Karpas-422 (cell line): ENCODE data around the gene MAPT. TPM values are rescaled to one million over a fixed set of nuclear protein-coding genes. Genes with fewer than 3 reads are reported as not detected.

ENCODE experiments used
- DNase-seq: peaks from one replicate; pipeline ENCODE4 v3.0.0-alpha.2; 2015
- H2AFZ ChIP-seq: fragments of 200-600 bp; sonication (generic); 2 replicates; pipeline ENCODE4 v1.6.1; 2014; ENCODE audit warnings: antibody characterized with exemption, low read length, mixed read lengths
- H3K27ac ChIP-seq: fragments of 200-600 bp; sonication (generic); 2 replicates; pipeline ENCODE4 v1.5.1; 2014; ENCODE audit warnings: mild to moderate bottlenecking, low read length, moderate library complexity
- H3K27me3 ChIP-seq: fragments of 200-600 bp; sonication (generic); 2 replicates; pipeline ENCODE4 v1.6.1; 2014; ENCODE audit warnings: low read length, mixed read lengths
- H3K36me3 ChIP-seq: fragments of 200-600 bp; sonication (generic); 2 replicates; pipeline ENCODE4 v1.6.1; 2014; ENCODE audit warnings: low read length, mixed read lengths; ENCODE audit not compliant: insufficient read depth
- H3K4me1 ChIP-seq: fragments of 200-600 bp; sonication (generic); 2 replicates; pipeline ENCODE4 v1.6.1; 2014; ENCODE audit warnings: mild to moderate bottlenecking, low read length, mixed read lengths
- H3K4me2 ChIP-seq: fragments of 200-600 bp; sonication (generic); 2 replicates; pipeline ENCODE4 v1.6.1; 2014; ENCODE audit warnings: low read length, low read depth, mild to moderate bottlenecking; ENCODE audit not compliant: poor library complexity, severe bottlenecking
- H3K4me3 ChIP-seq: fragments of 200-600 bp; sonication (generic); 2 replicates; pipeline ENCODE4 v1.5.1; 2014; ENCODE audit warnings: mild to moderate bottlenecking, antibody characterized with exemption, low read length, mixed read lengths
- H3K79me2 ChIP-seq: fragments of 200-600 bp; sonication (generic); 2 replicates; pipeline ENCODE4 v1.6.1; 2014; ENCODE audit warnings: mild to moderate bottlenecking, low read length, mixed read lengths
- H3K9ac ChIP-seq: fragments of 200-600 bp; sonication (generic); 2 replicates; pipeline ENCODE4 v1.6.0; 2014; ENCODE audit warnings: low read length
- H3K9me2 ChIP-seq: fragments of 200-600 bp; sonication (generic), shearing (Covaris generic); replicated peaks from 2 replicates; pipeline ENCODE4 v1.6.0; 2014; ENCODE audit warnings: mild to moderate bottlenecking, low read length, moderate library complexity; ENCODE audit not compliant: insufficient read depth
- H3K9me3 ChIP-seq: fragments of 300-700, 200-600 bp; sonication (generic); 2 replicates; pipeline ENCODE4 v1.6.1; 2014; ENCODE audit warnings: low read length, mixed read lengths
- H4K20me1 ChIP-seq: fragments of 200-600 bp; sonication (generic); 2 replicates; pipeline ENCODE4 v1.6.1; 2014; ENCODE audit warnings: mild to moderate bottlenecking, antibody characterized with exemption, low read length, low read depth; ENCODE audit not compliant: insufficient read depth
- total RNA-seq: library from RNA; depleted of rRNA; stranded (reverse); fragments of >200 nt; shearing (Covaris generic); gene quantifications from 2 replicates; pipeline ENCODE4 v1.2.3, GENCODE V29; 2014; ENCODE audit warnings: low replicate concordance

MAPT gene
- total RNA-seq, 1 experiment from 2014 or later: 0.15 TPM

DNA sequence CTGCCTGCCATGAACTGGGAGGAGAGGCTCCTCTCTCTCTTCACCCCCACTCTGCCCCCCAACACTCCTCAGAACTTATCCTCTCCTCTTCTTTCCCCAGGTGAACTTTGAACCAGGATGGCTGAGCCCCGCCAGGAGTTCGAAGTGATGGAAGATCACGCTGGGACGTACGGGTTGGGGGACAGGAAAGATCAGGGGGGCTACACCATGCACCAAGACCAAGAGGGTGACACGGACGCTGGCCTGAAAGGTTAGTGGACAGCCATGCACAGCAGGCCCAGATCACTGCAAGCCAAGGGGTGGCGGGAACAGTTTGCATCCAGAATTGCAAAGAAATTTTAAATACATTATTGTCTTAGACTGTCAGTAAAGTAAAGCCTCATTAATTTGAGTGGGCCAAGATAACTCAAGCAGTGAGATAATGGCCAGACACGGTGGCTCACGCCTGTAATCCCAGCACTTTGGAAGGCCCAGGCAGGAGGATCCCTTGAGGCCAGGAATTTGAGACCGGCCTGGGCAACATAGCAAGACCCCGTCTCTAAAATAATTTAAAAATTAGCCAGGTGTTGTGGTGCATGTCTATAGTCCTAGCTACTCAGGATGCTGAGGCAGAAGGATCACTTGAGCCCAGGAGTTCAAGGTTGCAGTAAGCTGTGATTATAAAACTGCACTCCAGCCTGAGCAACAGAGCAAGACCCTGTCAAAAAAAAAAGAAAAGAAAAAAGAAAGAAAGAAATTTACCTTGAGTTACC, 68.0 kb downstream of the MAPT start:
- no peaks in the 10 kb centered on the region for H4K20me1 ChIP-seq
- no peak overlapping the region for H3K4me2 ChIP-seq
- no peaks in the 10 kb centered on the region for H3K79me2 ChIP-seq
- H3K27ac ChIP-seq: no peak overlapping the region
- peaks cover 7% of the 10 kb centered on the region for H3K4me1 ChIP-seq
- no peaks in the 10 kb centered on the region for H3K9me3 ChIP-seq
- no peak for DNase-seq
- H3K27me3 ChIP-seq: no peaks in the 10 kb centered on the region
- H3K9me2 ChIP-seq: no peaks in the 10 kb centered on the region
- H3K36me3 ChIP-seq: no peaks in the 10 kb centered on the region
- no peak overlapping the region for H3K4me3 ChIP-seq
- H2AFZ ChIP-seq: no peak overlapping the region
- H3K9ac ChIP-seq: no peak overlapping the region

- Histone ChIP-seq H3K9me2 (no peaks in the 10 kb centered on the region), H3K9me3 (no peaks in the 10 kb centered on the region), H3K4me3 (no peak overlapping the region), H3K4me2 (no peak overlapping the region), H3K9ac (no peak overlapping the region), H3K79me2 (no peaks in the 10 kb centered on the region), H3K4me1 (peaks cover 7% of the 10 kb centered on the region), H3K27ac (no peak overlapping the region), H3K36me3 (no peaks in the 10 kb centered on the region), H2AFZ (no peak overlapping the region), H3K27me3 (no peaks in the 10 kb centered on the region), H4K20me1 (no peaks in the 10 kb centered on the region)
- DNase-seq: no peak
These were observed 68.9 kb downstream of the MAPT start for GRCh38 chr17:45963283-45963682.

DNA sequence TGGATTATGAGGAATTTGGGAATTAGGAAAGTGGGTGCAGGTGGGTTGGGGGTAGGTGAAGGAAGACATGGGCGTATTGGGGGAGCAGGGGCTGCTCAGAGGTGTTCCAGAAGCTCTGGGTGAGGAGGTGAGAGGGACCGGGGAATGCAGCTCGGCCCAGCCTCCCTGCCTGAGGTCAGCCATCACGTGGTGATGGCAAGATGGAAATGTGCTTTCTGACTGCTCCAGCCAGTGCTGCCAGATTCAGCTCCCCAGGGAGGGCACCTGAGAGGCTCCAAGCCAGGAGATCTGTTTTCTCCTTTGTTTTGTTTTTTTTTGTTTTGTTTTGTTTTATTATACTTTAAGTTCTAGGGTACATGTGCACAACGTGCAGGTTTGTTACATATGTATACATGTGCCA, 69.5 kb downstream of the MAPT start:
- Histone ChIP-seq H3K9me3 (no peaks in the 10 kb centered on the region), H3K36me3 (no peaks in the 10 kb centered on the region), H3K27ac (no peak overlapping the region), H3K27me3 (no peaks in the 10 kb centered on the region), H2AFZ (no peak overlapping the region), H3K9ac (no peak overlapping the region), H3K4me1 (peaks cover 7% of the 10 kb centered on the region), H3K4me3 (no peak overlapping the region), H3K9me2 (no peaks in the 10 kb centered on the region), H3K4me2 (no peak overlapping the region), H4K20me1 (no peaks in the 10 kb centered on the region), H3K79me2 (no peaks in the 10 kb centered on the region)
- no peak for DNase-seq

DNA sequence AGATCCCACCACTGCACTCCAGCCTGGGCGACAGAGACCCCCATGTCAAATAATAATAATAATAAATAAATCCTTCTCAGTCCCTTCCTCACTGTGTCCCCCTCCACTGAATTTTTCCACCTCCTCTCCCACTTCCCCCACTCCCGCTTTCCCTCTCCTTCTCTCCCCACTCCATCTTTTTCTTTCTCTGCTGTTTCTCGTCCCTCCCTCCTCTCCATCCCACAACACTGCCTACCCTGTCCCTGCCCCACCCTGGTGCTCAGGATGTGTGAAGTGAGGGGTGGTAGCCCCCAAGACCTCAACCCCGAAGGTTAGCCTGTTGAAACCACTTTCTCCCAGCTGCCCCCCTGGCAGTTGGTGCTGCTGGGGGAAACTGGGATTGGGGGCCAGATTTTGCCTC, 70.3 kb downstream of the MAPT start:
- no peak overlapping the region for H3K9ac ChIP-seq
- peaks cover 7% of the 10 kb centered on the region for H3K4me1 ChIP-seq
- no peaks in the 10 kb centered on the region for H4K20me1 ChIP-seq
- no peak overlapping the region for H3K4me2 ChIP-seq
- H3K27ac ChIP-seq: no peak overlapping the region
- no peak overlapping the region for H2AFZ ChIP-seq
- no peaks in the 10 kb centered on the region for H3K36me3 ChIP-seq
- no peak for DNase-seq
- no peaks in the 10 kb centered on the region for H3K79me2 ChIP-seq
- H3K27me3 ChIP-seq: no peaks in the 10 kb centered on the region
- no peaks in the 10 kb centered on the region for H3K9me2 ChIP-seq
- no peaks in the 10 kb centered on the region for H3K9me3 ChIP-seq
- H3K4me3 ChIP-seq: no peak overlapping the region

- Histone ChIP-seq H3K9me2 (no peaks in the 10 kb centered on the region), H3K9me3 (no peaks in the 10 kb centered on the region), H3K27me3 (no peaks in the 10 kb centered on the region), H3K4me2 (no peak overlapping the region), H3K36me3 (no peaks in the 10 kb centered on the region), H3K4me1 (peaks cover 3% of the 10 kb centered on the region), H2AFZ (no peak overlapping the region), H4K20me1 (no peaks in the 10 kb centered on the region), H3K27ac (no peak overlapping the region), H3K79me2 (no peaks in the 10 kb centered on the region), H3K4me3 (no peak overlapping the region), H3K9ac (no peak overlapping the region)
- DNase-seq: no peak
These were observed 71.5 kb downstream of the MAPT start for GRCh38 chr17:45965812-45966211.

- Histone ChIP-seq H3K79me2 (no peaks in the 10 kb centered on the region), H3K4me2 (no peak overlapping the region), H3K4me1 (0 out of 2 replicates have a peak, but pooled peaks cover 2% of the 10 kb centered on the region), H3K9me3 (no peaks in the 10 kb centered on the region), H3K27me3 (no peaks in the 10 kb centered on the region), H2AFZ (no peak overlapping the region), H3K36me3 (no peaks in the 10 kb centered on the region), H4K20me1 (no peaks in the 10 kb centered on the region), H3K9me2 (no peaks in the 10 kb centered on the region), H3K9ac (no peak overlapping the region), H3K27ac (no peak overlapping the region), H3K4me3 (no peak overlapping the region)
- no peak for DNase-seq
These were observed 72.4 kb downstream of the MAPT start for GRCh38 chr17:45966606-45967280.

DNA sequence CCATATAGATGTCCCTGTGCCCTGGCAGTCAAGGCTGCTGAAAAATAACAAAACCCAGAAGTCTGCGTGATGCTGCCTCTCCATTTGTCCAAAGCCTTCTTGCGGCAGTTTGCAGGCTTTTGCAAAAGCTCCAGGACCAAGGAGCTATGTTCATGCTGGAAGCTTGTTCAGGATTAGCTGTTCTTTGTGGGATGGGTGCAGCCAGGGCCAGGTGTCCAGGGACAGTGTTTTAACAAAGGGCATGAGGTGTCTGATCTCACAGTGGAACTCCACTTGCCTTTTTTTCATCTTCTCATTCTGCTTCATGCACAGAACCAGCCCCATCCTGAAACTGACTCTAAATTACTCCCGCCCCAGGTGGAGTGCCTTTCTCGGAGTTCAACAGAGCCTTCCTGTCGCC, 73.0 kb downstream of the MAPT start:
- H3K27me3 ChIP-seq: no peaks in the 10 kb centered on the region
- H4K20me1 ChIP-seq: no peaks in the 10 kb centered on the region; the same call in 1 of the 2 replicates
- H3K79me2 ChIP-seq: no peaks in the 10 kb centered on the region
- no peak for DNase-seq
- H3K4me1 ChIP-seq: 0 out of 2 replicates have a peak, but pooled peaks cover 2% of the 10 kb centered on the region
- H2AFZ ChIP-seq: no peak overlapping the region
- H3K9ac ChIP-seq: no peak overlapping the region
- no peaks in the 10 kb centered on the region for H3K9me3 ChIP-seq
- H3K27ac ChIP-seq: no peak overlapping the region
- no peak overlapping the region for H3K4me2 ChIP-seq
- H3K36me3 ChIP-seq: no peaks in the 10 kb centered on the region
- H3K9me2 ChIP-seq: no peaks in the 10 kb centered on the region
- no peak overlapping the region for H3K4me3 ChIP-seq

GRCh38 chr17:45968732-45969131, 74.4 kb downstream of the MAPT start:
- no peaks in the 10 kb centered on the region; the same call in 1 of the 2 replicates for H4K20me1 ChIP-seq
- no peak overlapping the region for H3K4me3 ChIP-seq
- H3K36me3 ChIP-seq: no peaks in the 10 kb centered on the region
- 0 out of 2 replicates have a peak, but pooled peaks cover 2% of the 10 kb centered on the region for H3K4me1 ChIP-seq
- H3K9ac ChIP-seq: no peak overlapping the region
- H3K79me2 ChIP-seq: no peaks in the 10 kb centered on the region
- H3K4me2 ChIP-seq: no peak overlapping the region
- H3K27me3 ChIP-seq: no peaks in the 10 kb centered on the region
- no peak overlapping the region for H2AFZ ChIP-seq
- DNase-seq: no peak
- H3K9me2 ChIP-seq: no peaks in the 10 kb centered on the region
- H3K9me3 ChIP-seq: no peaks in the 10 kb centered on the region
- no peak overlapping the region for H3K27ac ChIP-seq
